GM18867 (cell line): ENCODE data around the gene PSMB11.
A peak's percentile ranks its signal among the peaks of the same experiment; 100 is the strongest.

Experiments
- ATAC-seq: cut with Tn5 transposase; IDR thresholded peaks from one replicate; pipeline ENCODE4 v1.9.1; 2021; ENCODE audit warnings: mild to moderate bottlenecking, moderate library complexity; ENCODE audit not compliant: unreplicated experiment

PSMB11 gene

DNA sequence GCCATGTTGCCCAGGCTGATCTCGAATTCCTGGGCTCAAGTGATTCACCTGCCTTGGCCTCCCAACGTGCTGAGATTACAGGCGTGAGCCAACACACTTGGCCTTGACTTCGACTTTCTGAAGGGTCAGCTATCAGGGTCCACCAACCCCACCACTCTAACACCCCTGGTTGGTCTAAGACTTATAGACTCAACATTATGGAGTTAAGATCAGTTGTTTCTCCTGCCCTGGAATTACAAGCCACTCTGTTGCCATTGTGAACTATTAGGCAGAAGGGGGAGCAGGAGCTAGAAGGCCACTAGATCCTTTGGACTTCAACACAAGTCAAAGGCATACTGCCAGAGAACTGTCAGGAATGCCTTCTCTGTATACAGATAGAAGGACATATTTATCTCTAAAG, 1.9 kb upstream of the PSMB11 start:
- no peak for ATAC-seq

- ATAC-seq: no peak
Observed at GRCh38 chr14:23041729-23042128, 283 bp upstream of the PSMB11 start.

GRCh38 chr14:23043145-23043544, 1.1 kb downstream of the PSMB11 start:
- no peak for ATAC-seq

DNA sequence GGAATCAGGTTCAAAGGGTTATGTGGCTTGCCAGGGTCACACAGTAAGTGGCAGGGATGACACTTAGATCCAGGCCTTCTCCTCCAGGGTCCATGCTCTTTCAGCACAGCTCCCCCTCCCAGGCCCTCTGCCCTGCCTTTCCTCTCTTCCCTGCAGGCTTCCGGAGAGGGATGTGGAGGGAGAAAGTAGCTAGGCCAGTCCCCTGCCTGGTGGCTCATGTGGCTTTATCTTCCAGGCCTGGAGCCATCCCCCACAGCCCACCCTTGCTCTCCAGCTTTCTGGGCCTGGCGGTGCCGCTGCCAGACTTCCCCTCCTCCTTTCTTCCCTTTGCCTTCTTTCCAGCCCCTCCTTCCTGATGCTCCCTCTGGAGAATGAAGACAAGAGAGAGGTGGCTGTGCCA, 1.7 kb downstream of the PSMB11 start:
- ATAC-seq: no peak

- ATAC-seq: no peak
Observed at GRCh38 chr14:23044840-23045239, 2.8 kb downstream of the PSMB11 start.

GRCh38 chr14:23045419-23046357, 3.7 kb downstream of the PSMB11 start:
- no peak for ATAC-seq

GRCh38 chr14:23047034-23047634, 5.1 kb downstream of the PSMB11 start:
- no peak for ATAC-seq

DNA sequence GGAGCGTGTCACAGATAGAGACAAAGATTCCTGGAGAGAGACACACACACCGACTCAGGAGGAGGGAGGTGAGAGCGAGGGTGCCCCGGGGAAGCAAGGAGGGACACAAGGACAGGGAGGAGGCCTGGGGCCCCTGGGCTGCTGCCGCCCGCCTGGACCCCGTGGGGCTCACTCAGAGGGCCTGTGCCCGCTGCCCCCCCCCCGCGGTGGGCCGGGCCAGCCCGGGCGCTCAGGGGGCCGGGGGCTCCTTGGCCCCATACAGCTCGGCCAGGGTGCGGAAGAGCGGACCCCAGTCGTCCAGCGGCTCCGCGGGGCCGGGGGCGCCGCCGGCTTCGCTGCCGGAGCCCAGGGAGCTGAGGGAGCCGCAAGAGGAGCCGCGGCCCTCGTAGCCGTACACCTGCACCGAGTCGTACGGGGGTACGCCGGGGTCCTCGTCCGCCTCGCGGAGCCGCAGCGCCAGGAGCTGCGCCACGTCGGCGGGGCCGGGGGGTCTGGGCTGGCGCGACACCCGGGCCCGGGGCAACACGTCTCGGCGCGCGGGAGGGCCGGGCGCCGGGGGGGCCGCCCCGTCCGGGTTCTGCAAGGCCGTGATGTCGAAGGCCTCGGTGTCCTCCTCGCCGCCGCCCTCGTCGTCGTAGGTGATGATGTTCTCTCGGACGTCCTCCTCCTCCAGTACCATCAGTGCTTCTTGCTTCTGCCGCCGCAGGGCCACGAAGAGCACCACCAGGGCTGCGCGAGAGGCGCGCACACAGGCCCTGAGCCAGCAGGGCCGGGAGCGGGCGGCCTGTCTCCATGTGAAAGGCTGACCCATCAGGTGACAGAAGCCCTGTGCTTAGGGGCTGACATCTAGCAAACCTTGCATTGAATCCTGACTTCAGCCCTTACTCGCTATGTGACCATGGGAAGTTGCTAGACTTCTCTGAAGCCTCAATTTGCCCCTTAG, 6.0 kb downstream of the PSMB11 start:
- ATAC-seq: no peak

DNA sequence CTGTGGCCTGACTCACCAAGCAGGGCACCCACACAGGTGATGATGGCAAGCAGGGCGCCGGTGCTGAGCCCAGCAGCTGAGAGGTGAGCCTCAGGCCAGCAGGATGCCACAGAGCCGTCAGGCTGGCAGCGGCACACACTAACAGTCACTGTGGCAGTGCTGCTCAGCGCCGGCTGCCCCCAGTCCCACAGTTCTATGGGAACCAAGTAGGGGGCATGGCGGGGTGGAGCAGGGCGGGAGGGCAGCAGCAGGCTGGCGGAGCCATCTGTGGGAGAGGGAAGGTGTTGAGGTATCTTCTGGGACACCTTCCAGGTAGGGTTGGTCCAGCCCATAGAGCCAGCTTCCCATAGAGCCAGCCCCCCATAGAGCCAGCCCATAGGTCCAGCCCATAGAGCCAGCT, 7.0 kb downstream of the PSMB11 start:
- no peak for ATAC-seq

DNA sequence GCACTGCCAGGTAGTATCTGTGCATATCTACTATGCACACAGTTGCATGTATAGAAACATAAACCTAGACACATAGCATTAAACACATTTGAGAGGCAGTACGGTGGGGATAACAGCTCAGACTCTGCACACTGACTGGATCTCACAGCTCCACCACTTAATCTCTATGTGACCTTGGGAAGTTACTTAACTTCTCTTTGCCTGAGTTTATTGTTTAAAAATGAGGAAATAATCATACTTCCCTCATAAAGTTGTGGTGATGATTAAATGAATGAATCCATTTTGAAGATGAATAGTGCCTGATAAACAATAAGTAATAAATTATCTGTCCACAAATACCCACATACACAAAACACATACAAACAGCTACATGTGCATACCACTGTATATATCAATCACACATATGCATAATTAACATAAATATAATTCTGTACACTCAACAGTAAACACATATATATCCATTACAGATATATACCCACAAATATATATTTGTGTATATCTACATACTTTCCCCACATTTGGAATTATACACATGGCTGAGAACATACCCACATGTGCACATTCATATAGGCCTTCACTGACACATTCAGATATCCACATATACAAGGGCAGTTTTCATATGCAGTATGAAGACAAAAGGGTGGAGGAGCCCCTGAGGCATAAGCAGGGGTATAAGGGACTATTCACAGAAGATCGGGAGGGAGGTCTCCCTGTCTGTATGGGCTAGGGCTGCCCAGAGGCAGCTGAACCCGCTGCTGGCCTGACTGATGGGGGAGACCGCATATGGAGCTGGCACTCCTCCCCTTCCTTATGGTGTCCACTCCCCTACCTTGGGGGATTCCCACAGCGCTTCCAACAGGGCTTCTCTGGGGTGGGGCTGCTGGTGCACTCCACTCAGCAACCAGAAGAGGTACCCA, 9.4 kb downstream of the PSMB11 start:
- no peak for ATAC-seq

DNA sequence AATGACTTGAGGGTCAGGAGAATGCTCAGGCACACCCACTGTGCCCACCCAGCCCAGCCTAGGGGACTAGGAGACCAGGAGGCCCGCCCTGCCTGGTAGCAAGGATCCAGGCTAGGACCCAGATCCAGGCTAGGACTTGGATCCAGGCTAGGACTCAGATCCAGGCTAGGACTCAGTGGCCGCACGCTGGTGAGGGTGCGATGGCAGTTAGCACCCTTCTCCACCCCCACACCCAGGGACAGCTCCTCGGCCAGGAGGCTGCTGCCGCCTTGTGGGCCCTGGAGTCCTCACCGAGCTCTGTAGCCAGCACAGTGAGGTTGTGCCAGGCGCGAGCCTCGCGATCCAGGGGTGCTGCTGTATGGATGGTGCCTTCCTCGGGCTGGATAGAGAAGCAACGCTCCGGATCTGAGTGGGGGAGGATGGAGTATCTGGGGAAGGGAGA, 10.2 kb downstream of the PSMB11 start:
- ATAC-seq: no peak

DNA sequence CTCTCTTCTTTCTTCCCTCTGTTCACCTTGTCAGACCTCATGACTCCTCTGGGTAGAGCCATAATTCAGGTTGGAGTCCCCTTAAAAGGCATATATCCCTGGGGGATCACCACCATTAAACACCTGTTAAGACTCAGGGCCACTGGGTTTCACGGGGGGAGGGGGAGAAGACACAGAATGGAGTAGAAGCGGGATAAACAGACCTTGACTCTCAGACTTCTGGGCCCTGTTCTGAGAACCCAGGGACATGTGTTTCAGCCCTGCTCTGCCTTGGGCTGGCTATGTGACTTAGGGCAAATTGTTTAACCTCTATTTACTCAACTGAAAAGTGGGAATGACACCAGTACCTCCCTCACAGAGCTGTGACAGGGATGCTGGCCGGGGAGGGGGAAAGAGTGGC, 10.7 kb downstream of the PSMB11 start:
- ATAC-seq: no peak

- ATAC-seq: no peak
Observed at GRCh38 chr14:23053426-23053825, 11.4 kb downstream of the PSMB11 start.

DNA sequence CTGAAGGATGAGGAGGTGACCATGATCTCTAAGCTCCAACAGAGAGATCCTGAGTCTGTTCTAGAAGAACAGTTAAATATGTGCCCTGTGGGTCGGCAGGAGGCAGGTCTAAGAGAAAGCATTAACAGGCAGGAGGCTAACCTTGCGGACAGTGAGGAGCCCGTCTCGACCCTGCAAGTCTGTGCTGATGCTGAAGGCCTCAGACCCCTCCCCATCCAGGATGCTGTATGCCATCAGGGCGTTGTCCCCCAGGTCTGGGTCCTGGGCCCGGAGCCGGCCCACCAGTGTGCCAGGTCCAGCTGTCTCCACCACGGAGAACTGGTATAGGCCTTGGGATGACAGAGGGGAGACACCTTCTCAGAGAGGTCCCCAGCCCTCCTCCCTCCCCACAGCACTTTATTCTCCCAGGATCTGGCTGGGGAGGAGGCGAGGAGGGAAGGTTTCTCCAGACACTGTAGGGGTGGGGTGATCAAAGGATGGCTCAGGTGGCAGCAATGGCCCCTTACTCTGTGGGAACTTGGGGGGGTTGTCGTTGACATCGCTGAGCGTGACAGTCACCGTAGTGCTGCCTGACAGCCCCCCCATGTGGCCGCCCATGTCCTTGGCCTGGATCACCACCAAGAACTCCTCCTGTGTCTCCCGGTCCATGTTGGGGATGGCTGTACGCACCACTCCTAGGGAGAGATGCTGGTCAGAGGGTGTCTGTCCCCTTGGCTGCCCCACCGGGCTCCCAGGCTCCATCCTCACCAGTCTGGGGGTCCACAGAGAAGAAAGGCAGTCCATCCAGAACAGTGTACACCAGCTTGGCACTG, 12.2 kb downstream of the PSMB11 start:
- ATAC-seq: no peak

DNA sequence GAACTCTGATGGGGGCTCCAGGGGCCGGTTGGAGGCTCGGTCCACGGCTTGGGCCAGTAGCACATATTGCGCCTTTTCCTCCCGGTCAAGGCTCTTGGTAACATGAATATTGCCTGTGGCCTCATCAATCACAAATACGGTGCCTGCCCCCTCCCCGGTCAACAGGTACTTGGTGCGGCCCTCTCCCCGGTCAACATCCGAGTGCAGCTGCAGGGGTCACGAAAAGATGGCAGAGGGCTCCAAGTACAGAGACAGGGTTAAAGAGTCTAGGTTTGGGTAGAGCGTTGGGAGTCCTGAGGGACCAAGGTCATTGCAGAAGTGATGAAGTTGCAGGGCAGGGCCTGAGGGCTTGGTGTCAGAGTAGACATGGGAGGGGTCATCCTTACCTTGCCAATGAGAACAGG, 13.1 kb downstream of the PSMB11 start:
- no peak for ATAC-seq

DNA sequence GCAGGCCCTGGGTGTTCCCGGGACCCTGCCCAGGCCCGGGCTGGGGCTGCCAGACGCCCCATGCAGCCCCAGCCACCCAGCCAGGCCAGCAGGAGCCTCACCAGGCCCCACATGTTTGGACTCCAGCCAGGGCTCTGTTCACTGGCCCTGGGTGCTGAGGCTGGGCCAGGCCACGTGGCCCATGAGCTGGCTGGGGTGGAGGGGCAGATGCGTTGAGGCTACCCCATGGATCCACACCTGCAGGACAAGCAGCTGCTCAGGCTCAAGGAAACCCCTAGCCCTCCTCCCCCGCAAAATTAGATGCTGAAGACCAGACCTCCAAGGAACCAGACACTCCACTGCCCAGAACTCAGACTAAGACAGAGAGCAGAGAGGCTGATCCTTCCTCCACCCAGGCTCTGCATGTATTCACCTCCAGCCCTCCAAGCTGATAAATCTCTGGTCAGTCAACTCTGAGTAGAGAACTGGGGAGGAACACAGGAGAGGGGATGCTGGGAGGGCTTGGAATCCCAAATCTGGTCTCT, 13.7 kb downstream of the PSMB11 start:
- ATAC-seq: no peak

- peak; percentile 60 for ATAC-seq
Observed at GRCh38 chr14:23056145-23056955, 14.3 kb downstream of the PSMB11 start.
